Esophagus muscularis mucosa (tissue), 4 donors: ENCODE data around the gene LAMTOR2.

ENCODE experiments used
- EP300 ChIP-seq: sonication (generic); formaldehyde crosslinking; IDR thresholded peaks from one replicate; pipeline ENCODE4 v1.6.1; 2017; ENCODE audit warnings: antibody characterized with exemption
- POLR2A ChIP-seq: fragments of 450-650 bp; IDR thresholded peaks from one replicate; pipeline ENCODE4 v1.6.1; 2017; ENCODE audit warnings: antibody characterized with exemption, moderate library complexity, mild to moderate bottlenecking, low read depth
- POLR2AphosphoS5 ChIP-seq, 2 donors: sonication (generic); formaldehyde crosslinking; IDR thresholded peaks; one replicate each; pipeline ENCODE4 v1.6.1; 2017; ENCODE audit warnings: antibody characterized with exemption in 2 of 2
- TF ChIP-seq, protein P1 (sequence below), 3 experiments: fragments of 200-600 bp in 2 of 3; fragments of 450-650 bp in 1 of 3; sonication (generic) in 2 of 3; IDR thresholded peaks; one replicate each; pipeline ENCODE4 v1.5.1; 2017 to 2019; ENCODE audit warnings: antibody characterized with exemption in 3 of 3, mild to moderate bottlenecking in 2 of 3, moderate library complexity in 1 of 3

- TF ChIP-seq, protein P1, sequence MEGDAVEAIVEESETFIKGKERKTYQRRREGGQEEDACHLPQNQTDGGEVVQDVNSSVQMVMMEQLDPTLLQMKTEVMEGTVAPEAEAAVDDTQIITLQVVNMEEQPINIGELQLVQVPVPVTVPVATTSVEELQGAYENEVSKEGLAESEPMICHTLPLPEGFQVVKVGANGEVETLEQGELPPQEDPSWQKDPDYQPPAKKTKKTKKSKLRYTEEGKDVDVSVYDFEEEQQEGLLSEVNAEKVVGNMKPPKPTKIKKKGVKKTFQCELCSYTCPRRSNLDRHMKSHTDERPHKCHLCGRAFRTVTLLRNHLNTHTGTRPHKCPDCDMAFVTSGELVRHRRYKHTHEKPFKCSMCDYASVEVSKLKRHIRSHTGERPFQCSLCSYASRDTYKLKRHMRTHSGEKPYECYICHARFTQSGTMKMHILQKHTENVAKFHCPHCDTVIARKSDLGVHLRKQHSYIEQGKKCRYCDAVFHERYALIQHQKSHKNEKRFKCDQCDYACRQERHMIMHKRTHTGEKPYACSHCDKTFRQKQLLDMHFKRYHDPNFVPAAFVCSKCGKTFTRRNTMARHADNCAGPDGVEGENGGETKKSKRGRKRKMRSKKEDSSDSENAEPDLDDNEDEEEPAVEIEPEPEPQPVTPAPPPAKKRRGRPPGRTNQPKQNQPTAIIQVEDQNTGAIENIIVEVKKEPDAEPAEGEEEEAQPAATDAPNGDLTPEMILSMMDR (IDR thresholded peaks at IDR 0.05), result no peak
- TF ChIP-seq POLR2AphosphoS5 (IDR thresholded peaks at IDR 0.05), result no peak
- no peak for TF ChIP-seq POLR2A
- no peak for TF ChIP-seq EP300
Measured at GRCh38 chr1:156106624-156107488, 52.3 kb downstream of the LAMTOR2 start.
